ENCODE results near the gene MS4A12. TPM values are rescaled to one million over a fixed set of nuclear protein-coding genes. Genes with fewer than 3 reads are reported as not detected.
"Not testable (repeated sequence)": the region's sequence is repeated elsewhere in the genome, so short reads cannot be mapped to it uniquely, and the experiment has no call there.

MS4A12 gene
- polyA plus RNA-seq, 2 donors: not detected

DNA sequence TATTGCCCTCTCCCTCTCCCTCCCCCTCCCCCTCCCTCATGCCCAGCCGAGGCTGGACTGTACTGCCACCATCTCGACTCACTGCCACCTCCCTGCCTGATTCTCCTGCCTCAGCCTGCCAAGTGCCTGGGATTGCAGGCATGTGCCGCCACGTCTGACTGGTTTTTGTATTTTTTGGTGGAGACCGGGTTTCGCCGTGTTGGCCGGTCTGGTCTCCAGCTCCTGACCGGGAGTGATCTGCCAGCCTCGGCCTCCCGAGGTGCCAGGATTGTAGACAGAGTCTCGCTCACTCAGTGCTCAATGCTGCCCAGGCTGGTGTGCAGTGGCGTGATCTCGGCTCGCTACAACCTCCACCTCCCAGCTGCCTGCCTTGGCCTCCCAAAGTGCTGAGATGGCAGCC, 17.0 kb downstream of the MS4A12 start:
- not testable (repeated sequence) for H3K27ac ChIP-seq (ENCODE audit: low read depth in 2 of 2, low read length in 1 of 2); H3K27me3 ChIP-seq (ENCODE audit: control insufficient read depth in 1 of 2, insufficient read depth in 2 of 2, low read length in 2 of 2); H3K36me3 ChIP-seq (ENCODE audit: control insufficient read depth in 2 of 2, insufficient read depth in 2 of 2, low read length in 1 of 2); H3K4me1 ChIP-seq (ENCODE audit: control insufficient read depth in 2 of 2, insufficient read depth in 2 of 2, low read length in 1 of 2); H3K9me3 ChIP-seq (ENCODE audit: control insufficient read depth in 2 of 2, insufficient read depth in 1 of 2, low read depth in 1 of 2, low read length in 1 of 2); H3K4me3 ChIP-seq (ENCODE audit: low read depth in 1 of 2, low read length in 2 of 2)
- WGBS, 2 donors: 77% methylated on average over 15 of the region's 15 CpGs

DNA sequence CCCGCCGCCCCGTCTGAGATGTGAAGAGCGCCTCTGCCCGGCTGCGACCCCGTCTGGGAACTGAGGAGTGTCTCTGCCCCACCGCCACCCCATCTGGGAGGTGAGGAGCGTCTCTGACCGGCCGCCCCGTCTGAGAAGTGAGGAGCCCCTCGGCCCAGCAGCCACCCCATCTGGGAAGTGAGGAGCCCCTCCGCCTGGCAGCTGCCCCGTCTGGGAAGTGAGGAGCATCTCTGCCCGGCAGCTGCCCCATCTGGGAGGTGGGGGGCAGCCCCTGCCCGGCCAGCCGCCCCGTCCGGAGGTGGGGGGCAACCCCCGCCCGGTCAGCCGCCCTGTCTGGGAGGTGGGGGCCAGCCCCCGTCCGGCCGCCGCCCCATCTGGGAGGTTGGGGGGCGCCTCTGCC, 17.6 kb downstream of the MS4A12 start:
- 90 to 91% methylated on average over 19 to 28 of the region's 28 CpGs for WGBS, 2 donors
- not testable (repeated sequence) for H3K36me3 ChIP-seq (ENCODE audit: control insufficient read depth in 2 of 2, insufficient read depth in 2 of 2, low read length in 1 of 2)

DNA sequence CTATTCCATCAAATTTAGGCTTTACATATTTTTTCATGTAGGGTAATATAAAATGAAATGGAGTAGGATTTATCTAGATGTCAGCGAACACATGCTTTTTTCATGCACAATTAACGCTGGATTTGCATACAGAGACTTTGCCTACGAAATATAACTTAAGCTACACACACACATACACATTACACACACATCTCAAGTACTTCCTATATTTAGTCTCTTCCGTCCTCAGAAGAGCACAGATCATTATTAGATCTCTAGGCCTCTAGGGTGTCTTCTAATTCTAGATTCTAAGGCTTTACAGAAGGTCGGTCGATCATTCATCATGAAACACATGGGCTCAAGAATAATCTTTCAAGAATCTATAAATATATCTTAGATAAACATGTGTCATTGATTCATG, 18.8 kb downstream of the MS4A12 start:
- H3K9me3 ChIP-seq (ENCODE audit: control insufficient read depth in 2 of 2, insufficient read depth in 1 of 2, low read depth in 1 of 2, low read length in 1 of 2): no peaks in the 10 kb centered on the region
- no peaks in the 10 kb centered on the region for H3K27me3 ChIP-seq (ENCODE audit: control insufficient read depth in 1 of 2, insufficient read depth in 2 of 2, low read length in 2 of 2)
- H3K36me3 ChIP-seq (ENCODE audit: control insufficient read depth in 2 of 2, insufficient read depth in 2 of 2, low read length in 1 of 2): no peaks in the 10 kb centered on the region
- no peak overlapping the region for H3K27ac ChIP-seq (ENCODE audit: low read depth in 2 of 2, low read length in 1 of 2)
- H3K4me3 ChIP-seq (ENCODE audit: low read depth in 1 of 2, low read length in 2 of 2): no peak overlapping the region
- H3K4me1 ChIP-seq (ENCODE audit: control insufficient read depth in 2 of 2, insufficient read depth in 2 of 2, low read length in 1 of 2): no peaks in the 10 kb centered on the region
- 54 to 63% methylated on average over 6 of the region's 6 CpGs for WGBS, 2 donors

More for the DNA sequence above, 17.6 kb downstream of the MS4A12 start:
- not testable (repeated sequence) for H3K27ac ChIP-seq (ENCODE audit: low read depth in 2 of 2, low read length in 1 of 2); H3K27me3 ChIP-seq (ENCODE audit: control insufficient read depth in 1 of 2, insufficient read depth in 2 of 2, low read length in 2 of 2); H3K4me1 ChIP-seq (ENCODE audit: control insufficient read depth in 2 of 2, insufficient read depth in 2 of 2, low read length in 1 of 2); H3K9me3 ChIP-seq (ENCODE audit: control insufficient read depth in 2 of 2, insufficient read depth in 1 of 2, low read depth in 1 of 2, low read length in 1 of 2); H3K4me3 ChIP-seq (ENCODE audit: low read depth in 1 of 2, low read length in 2 of 2)

GRCh38 chr11:60512651-60513225, 20.2 kb downstream of the MS4A12 start:
- no peaks in the 10 kb centered on the region for H3K4me1 ChIP-seq (ENCODE audit: control insufficient read depth in 2 of 2, insufficient read depth in 2 of 2, low read length in 1 of 2)
- no peaks in the 10 kb centered on the region for H3K9me3 ChIP-seq (ENCODE audit: control insufficient read depth in 2 of 2, insufficient read depth in 1 of 2, low read depth in 1 of 2, low read length in 1 of 2)
- H3K27ac ChIP-seq (ENCODE audit: low read depth in 2 of 2, low read length in 1 of 2): no peak overlapping the region
- H3K4me3 ChIP-seq (ENCODE audit: low read depth in 1 of 2, low read length in 2 of 2): no peak overlapping the region
- 59 to 64% methylated on average over 3 of the region's 3 CpGs for WGBS, 2 donors
- H3K27me3 ChIP-seq (ENCODE audit: control insufficient read depth in 1 of 2, insufficient read depth in 2 of 2, low read length in 2 of 2): no peaks in the 10 kb centered on the region
- H3K36me3 ChIP-seq (ENCODE audit: control insufficient read depth in 2 of 2, insufficient read depth in 2 of 2, low read length in 1 of 2): no peaks in the 10 kb centered on the region

DNA sequence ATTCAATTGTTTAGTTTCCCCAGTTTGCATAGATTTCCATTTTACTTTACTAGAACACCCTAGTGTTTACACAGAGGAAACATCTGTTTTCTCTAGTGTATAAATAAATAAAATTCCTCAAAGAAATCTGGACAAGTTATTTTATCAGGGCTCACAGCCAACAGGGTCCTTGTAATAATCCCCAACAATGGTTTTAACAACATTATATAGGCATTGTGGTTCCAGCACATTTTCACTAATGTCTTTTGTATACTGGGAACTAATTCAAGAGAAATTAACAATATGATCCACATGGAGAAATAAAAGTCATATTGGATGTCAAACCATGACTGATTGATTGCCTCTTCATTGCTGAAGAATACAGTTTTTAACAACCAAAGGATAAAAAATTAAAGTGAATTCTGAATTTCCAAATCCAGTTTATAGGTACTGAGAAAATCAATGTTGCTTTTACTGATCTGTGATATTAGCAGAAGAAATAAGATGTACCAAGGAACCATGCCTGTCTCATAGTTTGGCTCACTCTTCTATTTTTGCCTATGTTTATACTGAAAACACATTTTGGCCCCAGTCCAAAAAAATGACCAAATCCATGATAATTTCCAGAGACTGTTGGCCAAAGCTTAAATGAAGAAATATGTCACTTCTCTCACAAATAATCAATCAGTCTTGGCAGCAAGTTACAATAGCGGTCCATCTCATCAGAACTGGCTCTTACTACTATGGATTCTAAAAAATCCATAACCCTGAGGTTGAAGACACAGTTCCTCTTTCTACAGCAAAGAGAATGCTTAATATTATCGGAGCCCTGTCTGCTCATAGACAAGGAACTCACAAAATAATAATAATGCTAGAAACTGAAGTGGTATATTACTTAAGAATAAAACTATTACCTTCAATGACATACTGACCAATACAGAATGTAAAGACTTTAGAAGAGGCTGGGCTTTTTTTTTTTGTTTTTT, 21.2 kb downstream of the MS4A12 start:
- Histone ChIP-seq H3K36me3 (ENCODE audit: control insufficient read depth in 2 of 2, insufficient read depth in 2 of 2, low read length in 1 of 2) (no peaks in the 10 kb centered on the region), H3K4me1 (ENCODE audit: control insufficient read depth in 2 of 2, insufficient read depth in 2 of 2, low read length in 1 of 2) (no peaks in the 10 kb centered on the region), H3K27ac (ENCODE audit: low read depth in 2 of 2, low read length in 1 of 2) (no peak overlapping the region), H3K9me3 (ENCODE audit: control insufficient read depth in 2 of 2, insufficient read depth in 1 of 2, low read depth in 1 of 2, low read length in 1 of 2) (no peaks in the 10 kb centered on the region), H3K4me3 (ENCODE audit: low read depth in 1 of 2, low read length in 2 of 2) (no peak overlapping the region), H3K27me3 (ENCODE audit: control insufficient read depth in 1 of 2, insufficient read depth in 2 of 2, low read length in 2 of 2) (no peaks in the 10 kb centered on the region)
- 56 to 61% methylated on average over 2 of the region's 2 CpGs for WGBS, 2 donors

- no peak within 1 kb of the TSS for H3K4me3 ChIP-seq (ENCODE audit: low read depth in 1 of 2, low read length in 2 of 2)
- H3K9me3 ChIP-seq (ENCODE audit: control insufficient read depth in 2 of 2, insufficient read depth in 1 of 2, low read depth in 1 of 2, low read length in 1 of 2): no peaks in the 10 kb centered on the region
- H3K27ac ChIP-seq (ENCODE audit: low read depth in 2 of 2, low read length in 1 of 2): no peak within 1 kb of the TSS
- no peaks in the 10 kb centered on the region for H3K4me1 ChIP-seq (ENCODE audit: control insufficient read depth in 2 of 2, insufficient read depth in 2 of 2, low read length in 1 of 2)
- H3K27me3 ChIP-seq (ENCODE audit: control insufficient read depth in 1 of 2, insufficient read depth in 2 of 2, low read length in 2 of 2): no peaks in the 10 kb centered on the region
- 95 to 96% methylated on average over 29 of the region's 29 CpGs for WGBS, 2 donors
- no peaks in the 10 kb centered on the region for H3K36me3 ChIP-seq (ENCODE audit: control insufficient read depth in 2 of 2, insufficient read depth in 2 of 2, low read length in 1 of 2)
Observed at GRCh38 chr11:60515144-60515855, 22.7 kb downstream of the MS4A12 start, which contains the start of gene MS4A13. Gene MS4A13, plus strand, starts transcription at chr11:60515392. Its CDS starts 2,692 bp downstream, at chr11:60518084.

GRCh38 chr11:60528465-60528864, 35.9 kb downstream of the MS4A12 start:
- WGBS, 2 donors: 55 to 57% methylated on average over 1 of the region's 1 CpG
- Histone ChIP-seq H3K4me1 (ENCODE audit: control insufficient read depth in 2 of 2, insufficient read depth in 2 of 2, low read length in 1 of 2) (no peaks in the 10 kb centered on the region), H3K27me3 (ENCODE audit: control insufficient read depth in 1 of 2, insufficient read depth in 2 of 2, low read length in 2 of 2) (no peaks in the 10 kb centered on the region), H3K36me3 (ENCODE audit: control insufficient read depth in 2 of 2, insufficient read depth in 2 of 2, low read length in 1 of 2) (no peaks in the 10 kb centered on the region), H3K27ac (ENCODE audit: low read depth in 2 of 2, low read length in 1 of 2) (no peak overlapping the region), H3K4me3 (ENCODE audit: low read depth in 1 of 2, low read length in 2 of 2) (no peak overlapping the region), H3K9me3 (ENCODE audit: control insufficient read depth in 2 of 2, insufficient read depth in 1 of 2, low read depth in 1 of 2, low read length in 1 of 2) (no peaks in the 10 kb centered on the region)

DNA sequence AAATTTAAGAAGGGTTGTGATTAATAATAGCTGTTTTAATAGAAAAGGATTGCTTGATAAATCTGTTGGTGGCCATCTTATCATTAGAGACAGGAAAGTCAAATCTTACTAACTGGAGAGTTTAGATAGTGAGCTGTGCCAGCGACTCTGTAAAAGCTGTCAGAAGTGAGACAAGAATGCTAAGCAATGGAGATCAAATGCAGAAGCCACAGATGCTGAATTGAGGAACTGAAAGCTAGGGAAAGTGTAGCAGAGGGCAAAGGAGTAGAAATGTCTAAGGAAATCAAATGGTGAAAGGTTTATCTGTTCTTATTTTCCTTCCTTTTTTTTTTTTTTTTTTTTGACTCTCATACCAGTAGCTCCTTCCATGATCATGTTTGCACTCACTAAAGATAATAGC, 36.4 kb downstream of the MS4A12 start:
- H3K4me3 ChIP-seq (ENCODE audit: low read depth in 1 of 2, low read length in 2 of 2): no peak overlapping the region
- H3K9me3 ChIP-seq (ENCODE audit: control insufficient read depth in 2 of 2, insufficient read depth in 1 of 2, low read depth in 1 of 2, low read length in 1 of 2): no peaks in the 10 kb centered on the region
- WGBS, 2 donors: 21 to 27% methylated on average over 1 of the region's 1 CpG
- H3K4me1 ChIP-seq (ENCODE audit: control insufficient read depth in 2 of 2, insufficient read depth in 2 of 2, low read length in 1 of 2): no peaks in the 10 kb centered on the region
- no peaks in the 10 kb centered on the region for H3K27me3 ChIP-seq (ENCODE audit: control insufficient read depth in 1 of 2, insufficient read depth in 2 of 2, low read length in 2 of 2)
- H3K36me3 ChIP-seq (ENCODE audit: control insufficient read depth in 2 of 2, insufficient read depth in 2 of 2, low read length in 1 of 2): no peaks in the 10 kb centered on the region
- H3K27ac ChIP-seq (ENCODE audit: low read depth in 2 of 2, low read length in 1 of 2): no peak overlapping the region

- 94 to 96% methylated on average over 3 of the region's 3 CpGs for WGBS, 2 donors
- no peaks in the 10 kb centered on the region for H3K9me3 ChIP-seq (ENCODE audit: control insufficient read depth in 2 of 2, insufficient read depth in 1 of 2, low read depth in 1 of 2, low read length in 1 of 2)
- no peaks in the 10 kb centered on the region for H3K36me3 ChIP-seq (ENCODE audit: control insufficient read depth in 2 of 2, insufficient read depth in 2 of 2, low read length in 1 of 2)
- H3K27me3 ChIP-seq (ENCODE audit: control insufficient read depth in 1 of 2, insufficient read depth in 2 of 2, low read length in 2 of 2): no peaks in the 10 kb centered on the region
- no peak overlapping the region for H3K27ac ChIP-seq (ENCODE audit: low read depth in 2 of 2, low read length in 1 of 2)
- no peak overlapping the region for H3K4me3 ChIP-seq (ENCODE audit: low read depth in 1 of 2, low read length in 2 of 2)
- no peaks in the 10 kb centered on the region for H3K4me1 ChIP-seq (ENCODE audit: control insufficient read depth in 2 of 2, insufficient read depth in 2 of 2, low read length in 1 of 2)
Observed at GRCh38 chr11:60530454-60531100, 38.0 kb downstream of the MS4A12 start.

Data from esophagus (tissue), 2 donors.